Activated effector memory CD4-positive, alpha-beta T cell treated with anti-CD3 and anti-CD28 coated beads, Interleukin-2, amount 50 U/mL, for 16 hours (primary cell): ENCODE measurements around the gene PKDCC.
A peak's percentile ranks its signal among the peaks of the same experiment; 100 is the strongest.

Experiments used
- DNase-seq: peaks from one replicate; pipeline ENCODE4 v3.0.0-alpha.2; 2020

Gene PKDCC, protein sequence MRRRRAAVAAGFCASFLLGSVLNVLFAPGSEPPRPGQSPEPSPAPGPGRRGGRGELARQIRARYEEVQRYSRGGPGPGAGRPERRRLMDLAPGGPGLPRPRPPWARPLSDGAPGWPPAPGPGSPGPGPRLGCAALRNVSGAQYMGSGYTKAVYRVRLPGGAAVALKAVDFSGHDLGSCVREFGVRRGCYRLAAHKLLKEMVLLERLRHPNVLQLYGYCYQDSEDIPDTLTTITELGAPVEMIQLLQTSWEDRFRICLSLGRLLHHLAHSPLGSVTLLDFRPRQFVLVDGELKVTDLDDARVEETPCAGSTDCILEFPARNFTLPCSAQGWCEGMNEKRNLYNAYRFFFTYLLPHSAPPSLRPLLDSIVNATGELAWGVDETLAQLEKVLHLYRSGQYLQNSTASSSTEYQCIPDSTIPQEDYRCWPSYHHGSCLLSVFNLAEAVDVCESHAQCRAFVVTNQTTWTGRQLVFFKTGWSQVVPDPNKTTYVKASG

DNA sequence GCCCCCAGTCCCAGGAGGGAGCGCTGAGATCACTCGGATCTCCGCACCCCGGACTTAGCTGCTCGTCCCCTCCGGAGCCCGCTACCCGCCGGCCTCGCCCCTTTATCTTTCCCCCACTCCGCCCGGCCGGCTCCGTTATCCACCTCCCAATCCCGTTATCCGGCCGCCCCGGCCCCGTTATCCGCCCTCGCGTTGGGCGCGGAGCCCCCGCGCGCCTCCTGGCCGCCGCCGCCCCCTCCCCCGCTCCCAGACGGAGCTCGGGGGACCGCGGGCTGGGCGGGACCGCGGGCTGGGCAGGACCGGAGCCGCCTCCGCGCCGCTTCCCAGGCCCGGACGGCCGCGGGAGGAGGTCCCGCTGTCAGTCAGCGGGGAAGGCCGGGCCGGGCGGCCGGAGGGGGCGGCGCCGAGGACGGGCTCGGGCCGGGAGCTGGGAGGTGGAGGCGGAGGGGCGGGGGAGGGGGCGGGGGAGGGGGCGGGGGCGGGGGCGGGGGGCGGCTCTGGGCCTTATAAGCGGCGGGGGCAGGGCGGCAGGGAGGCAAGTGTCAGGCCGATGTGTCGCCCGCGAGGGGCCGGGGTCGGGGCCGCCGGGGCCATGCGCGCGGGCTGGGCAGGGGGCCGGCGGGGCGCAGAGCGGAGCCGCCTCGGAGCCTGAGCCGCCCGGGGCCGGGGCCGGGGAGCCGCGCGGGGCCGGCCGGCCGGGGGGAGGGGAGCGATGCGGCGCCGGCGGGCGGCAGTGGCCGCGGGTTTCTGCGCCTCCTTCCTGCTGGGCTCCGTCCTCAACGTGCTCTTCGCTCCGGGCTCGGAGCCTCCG lies at the start of gene PKDCC:
TSS of gene PKDCC (plus strand) at position 534 of the 811 bp plus-strand sequence. CDS start at position 713, 179 bp downstream.
- DNase-seq: peak; percentile 73

GRCh38 chr2:41998186-41999127 lies 49.4 kb upstream of the PKDCC start:
- no peak for DNase-seq

- no peak for DNase-seq
These were observed 48.7 kb upstream of the PKDCC start for GRCh38 chr2:41999128-41999480.

- no peak for DNase-seq
These were observed 48.1 kb upstream of the PKDCC start for GRCh38 chr2:41999592-42000281.

- DNase-seq: no peak
These were observed 46.1 kb upstream of the PKDCC start for GRCh38 chr2:42001711-42002201.

DNA sequence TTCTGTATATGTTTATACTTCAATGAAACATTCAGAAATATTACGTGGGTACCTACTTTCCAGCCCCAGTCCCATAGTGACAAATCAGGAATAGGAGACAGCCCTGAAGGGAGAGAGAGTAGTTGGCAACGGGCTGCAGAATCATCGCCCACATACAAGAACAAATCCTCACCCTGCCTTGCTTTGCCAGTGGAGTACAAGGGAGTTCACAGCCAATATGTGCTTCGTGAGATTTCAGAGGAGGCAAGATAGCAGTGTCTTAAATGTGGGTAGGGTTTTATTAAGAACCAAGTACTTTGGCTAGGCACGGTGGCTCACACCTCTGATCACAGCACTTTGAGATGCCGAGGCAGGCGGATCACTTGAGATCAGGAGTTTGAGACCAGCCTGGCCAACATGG lies 40.3 kb upstream of the PKDCC start:
- DNase-seq: no peak

DNA sequence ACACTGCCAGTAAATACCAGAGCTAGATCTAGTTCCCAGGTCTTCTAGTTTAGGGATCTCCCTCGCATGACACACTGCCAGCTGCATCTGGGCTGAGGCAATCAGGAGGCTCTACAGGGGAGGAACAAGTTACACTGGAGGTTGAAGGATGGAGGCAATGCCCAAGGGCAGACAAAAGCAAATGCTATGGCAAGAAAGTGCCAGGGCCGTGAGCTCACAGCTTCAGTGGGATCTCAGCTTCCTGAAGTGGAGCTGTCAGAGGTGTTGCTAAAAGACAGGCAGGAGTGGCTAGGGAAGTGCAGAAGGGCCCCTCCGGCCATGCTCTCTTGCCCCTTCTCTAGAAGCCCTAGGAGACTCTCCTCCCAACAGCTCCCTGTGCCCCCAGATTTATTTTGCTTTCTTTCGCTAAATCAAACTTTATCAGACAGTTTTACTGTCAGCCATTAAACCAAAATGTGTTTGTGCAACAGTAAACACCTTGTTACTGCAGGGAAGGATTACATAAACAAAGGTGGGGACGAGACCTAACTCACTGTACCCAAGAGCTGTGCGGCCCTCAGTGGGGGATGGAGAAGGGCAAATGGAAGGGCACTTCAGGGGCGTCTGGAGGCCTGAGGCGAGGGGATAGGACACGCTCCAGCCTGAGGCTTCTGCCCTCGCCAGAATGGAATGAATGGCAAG lies 39.4 kb upstream of the PKDCC start:
- DNase-seq: no peak

DNA sequence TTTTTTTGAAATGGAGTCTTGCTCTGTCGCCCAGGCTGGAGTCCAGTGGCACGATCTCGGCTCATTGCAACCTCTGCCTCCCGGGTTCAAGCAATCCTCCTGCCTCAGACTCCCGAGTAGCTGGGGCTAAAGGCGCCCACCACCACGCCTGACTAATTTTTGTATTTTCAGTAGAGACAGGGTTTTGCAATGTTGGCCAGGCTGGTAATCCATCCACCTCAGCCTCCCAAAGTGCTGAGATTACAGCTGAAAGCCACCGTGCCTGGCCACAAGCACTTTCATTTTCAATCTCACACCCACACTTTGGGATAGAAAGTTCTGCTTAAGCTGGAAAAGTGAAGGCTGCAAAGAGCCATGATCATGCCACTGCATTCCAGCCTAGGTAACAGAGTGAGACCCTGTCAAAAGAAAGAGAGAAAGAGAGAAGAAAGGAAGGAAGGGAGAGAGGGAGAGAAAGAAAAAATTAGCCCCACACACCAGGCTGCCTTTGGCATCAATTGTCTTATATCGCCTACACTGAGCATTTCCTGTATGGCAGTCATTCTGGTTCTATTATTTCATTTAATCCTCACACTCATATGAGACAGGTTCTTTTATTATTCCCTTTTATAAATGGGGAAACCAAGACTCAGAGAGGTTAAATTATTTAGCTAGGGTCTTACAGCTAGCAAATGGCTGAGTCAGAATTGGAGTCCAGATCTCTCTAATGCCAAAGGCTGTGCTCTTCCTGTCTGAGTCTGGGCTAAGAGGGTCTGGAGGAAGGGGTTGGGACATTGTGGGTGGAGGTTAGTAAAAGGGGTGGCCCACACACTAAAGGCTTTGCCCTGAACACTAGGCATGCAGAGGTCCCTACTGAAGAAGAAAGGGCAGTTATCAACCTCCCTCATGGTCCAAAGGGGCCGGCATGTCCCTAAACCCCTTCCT lies 37.9 kb upstream of the PKDCC start:
- no peak for DNase-seq

DNA sequence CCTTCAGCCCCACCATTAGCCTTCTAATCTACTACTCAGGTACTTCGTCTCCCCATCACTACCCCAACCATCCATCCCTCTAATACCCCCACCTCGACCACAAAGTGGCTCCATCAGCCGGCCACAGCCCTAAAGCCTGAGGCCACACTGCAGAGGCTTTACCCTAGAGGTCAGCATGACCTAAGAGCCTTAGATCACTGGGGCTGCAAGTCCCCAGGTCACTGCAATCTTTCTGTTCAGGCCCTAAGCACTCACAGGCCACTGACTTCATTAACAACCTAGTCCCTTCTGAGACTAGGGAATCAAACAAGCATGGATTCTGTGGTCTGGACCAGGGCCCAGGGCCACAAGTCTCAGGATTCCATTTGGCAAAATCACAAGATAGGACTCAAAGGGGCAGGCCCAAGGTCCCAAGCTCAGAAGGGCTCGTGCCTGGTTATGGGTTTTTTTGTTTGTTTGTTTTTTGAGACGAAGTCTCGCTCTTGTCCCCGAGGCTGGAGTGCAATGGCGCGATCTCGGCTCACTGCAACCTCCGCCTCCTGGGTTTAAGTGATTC lies 37.0 kb upstream of the PKDCC start:
- no peak for DNase-seq

GRCh38 chr2:42012137-42012536 lies 35.7 kb upstream of the PKDCC start:
- DNase-seq: no peak

DNA sequence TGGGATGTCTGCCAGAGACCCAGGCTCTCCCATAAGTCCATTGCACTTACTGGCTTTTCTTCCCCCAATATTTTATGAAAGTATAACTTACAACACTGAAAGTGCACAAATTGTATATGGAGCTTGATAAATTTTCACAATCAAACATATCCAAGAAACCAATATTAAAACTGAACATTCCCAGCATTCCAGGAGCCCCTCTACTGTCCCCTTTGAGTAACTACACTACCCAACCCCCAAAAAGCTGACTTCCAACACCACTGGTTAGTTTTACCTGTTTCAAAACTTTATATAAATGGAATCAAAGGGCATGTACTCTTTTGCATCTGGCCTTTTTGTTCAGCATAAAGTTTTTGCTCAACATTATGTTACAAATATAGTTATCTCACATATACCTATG lies 35.2 kb upstream of the PKDCC start:
- DNase-seq: no peak

DNA sequence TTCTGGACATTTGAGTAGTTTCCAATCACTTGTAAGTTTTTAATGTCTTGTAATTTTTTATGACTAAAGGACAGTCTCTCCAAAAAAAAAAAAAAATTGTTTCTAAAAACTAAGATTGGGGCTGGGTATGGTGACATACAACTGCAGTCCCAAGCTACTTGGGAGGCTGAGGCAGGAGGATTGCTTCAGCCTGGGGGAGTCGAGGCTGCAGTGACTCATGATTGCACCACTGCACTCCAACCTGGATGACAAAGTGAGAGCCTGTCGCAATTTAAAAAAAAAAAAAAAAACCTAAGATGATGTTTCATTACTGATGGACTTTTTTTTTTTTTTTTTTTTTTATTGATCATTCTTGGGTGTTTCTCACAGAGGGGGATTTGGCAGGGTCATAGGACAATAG lies 34.4 kb upstream of the PKDCC start:
- no peak for DNase-seq

DNA sequence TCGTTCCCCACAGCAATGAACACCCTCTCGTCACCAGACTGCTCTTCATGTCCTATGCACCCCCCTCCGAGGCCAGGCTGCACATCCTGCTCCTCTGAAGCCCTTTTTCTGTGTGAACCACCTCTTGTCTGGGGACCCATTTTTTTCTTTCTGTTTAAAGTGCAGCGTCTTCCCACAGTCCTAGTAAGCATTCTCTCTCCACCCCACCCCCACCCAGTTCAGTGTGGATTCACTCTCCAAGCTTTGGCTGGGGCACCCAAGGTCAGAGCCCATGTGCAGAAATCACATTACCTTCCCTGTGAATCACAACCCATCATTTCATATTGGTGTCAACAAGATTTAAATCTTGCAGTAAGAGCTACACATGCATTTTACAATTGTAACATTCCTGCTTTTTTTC lies 26.4 kb upstream of the PKDCC start:
- DNase-seq: no peak

- no peak for DNase-seq
These were observed 22.7 kb upstream of the PKDCC start for GRCh38 chr2:42025151-42025582.

- no peak for DNase-seq
These were observed 21.5 kb upstream of the PKDCC start for GRCh38 chr2:42026272-42026671.

DNA sequence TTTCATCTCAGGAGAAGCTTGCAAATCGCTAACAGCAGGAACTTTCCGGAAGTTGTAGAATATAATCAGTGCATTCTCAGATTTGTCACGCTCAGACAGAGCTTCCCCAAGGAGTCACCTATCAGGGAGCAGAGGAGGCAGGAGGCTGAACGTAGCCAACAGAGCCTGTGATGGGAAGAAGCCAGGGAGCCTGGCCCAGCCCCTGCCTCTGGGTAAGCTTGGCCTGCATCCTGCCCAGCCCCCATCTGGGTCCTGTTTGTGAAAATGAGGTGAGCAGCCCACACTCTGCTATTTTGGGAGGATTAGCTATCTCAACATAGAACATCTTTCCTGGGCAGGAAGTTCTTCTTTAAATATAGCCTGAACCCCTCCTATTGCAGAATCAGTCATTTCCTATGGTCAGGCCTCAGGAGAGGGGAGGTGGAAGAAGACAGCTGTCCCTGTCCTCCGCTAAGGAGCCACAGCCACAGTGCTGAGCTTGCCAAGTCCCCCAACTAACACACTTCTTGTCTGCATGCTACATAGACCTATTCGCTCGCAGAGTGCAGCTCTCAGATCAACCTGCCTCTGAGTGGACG lies 19.2 kb upstream of the PKDCC start:
- DNase-seq: no peak

DNA sequence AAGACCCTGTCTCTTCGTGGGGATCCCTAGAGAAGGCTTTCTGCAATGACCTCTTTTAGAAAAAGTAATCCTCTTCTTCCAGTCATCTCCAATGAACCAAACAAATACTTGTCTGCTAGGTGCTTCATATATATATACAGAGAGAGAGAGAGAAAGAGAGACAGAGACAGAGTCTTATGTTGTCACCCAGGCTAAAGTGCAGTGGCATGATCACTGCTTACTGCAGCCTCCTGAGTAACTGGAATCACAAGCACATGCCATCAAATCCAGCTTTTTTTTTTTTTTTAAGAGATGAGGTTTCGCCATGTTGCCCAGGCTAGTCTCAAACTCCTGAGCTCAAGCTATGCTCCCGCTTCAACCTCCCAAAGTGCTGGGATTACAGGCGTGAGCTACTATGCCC lies 18.6 kb upstream of the PKDCC start:
- DNase-seq: no peak

DNA sequence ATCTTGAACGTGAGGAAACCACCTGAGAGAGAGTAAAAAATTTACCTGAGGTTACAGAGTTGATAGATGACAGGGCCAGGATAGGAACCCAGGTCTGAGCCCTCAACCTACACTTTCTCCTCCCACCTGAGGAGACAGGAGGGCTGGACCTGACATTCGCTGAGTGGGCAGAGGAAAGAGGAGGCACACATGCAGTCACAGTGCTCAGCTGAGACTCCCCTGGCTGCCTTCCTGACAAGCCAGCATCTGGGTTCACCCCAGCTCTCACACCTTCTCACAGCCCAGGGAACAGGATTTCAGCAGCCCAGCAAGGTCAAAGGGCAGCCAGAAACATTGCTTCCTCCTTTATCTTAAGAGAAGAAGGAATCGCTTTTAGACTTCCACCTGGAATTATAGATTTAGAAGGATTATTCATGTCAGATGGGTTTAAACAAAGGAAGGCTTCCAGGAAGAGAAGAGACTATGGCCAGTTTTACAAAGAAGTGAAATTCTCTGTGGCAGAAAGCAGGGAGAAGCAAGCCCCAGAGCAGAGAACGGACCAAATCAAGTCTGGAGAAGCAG lies 18.1 kb upstream of the PKDCC start:
- DNase-seq: no peak

DNA sequence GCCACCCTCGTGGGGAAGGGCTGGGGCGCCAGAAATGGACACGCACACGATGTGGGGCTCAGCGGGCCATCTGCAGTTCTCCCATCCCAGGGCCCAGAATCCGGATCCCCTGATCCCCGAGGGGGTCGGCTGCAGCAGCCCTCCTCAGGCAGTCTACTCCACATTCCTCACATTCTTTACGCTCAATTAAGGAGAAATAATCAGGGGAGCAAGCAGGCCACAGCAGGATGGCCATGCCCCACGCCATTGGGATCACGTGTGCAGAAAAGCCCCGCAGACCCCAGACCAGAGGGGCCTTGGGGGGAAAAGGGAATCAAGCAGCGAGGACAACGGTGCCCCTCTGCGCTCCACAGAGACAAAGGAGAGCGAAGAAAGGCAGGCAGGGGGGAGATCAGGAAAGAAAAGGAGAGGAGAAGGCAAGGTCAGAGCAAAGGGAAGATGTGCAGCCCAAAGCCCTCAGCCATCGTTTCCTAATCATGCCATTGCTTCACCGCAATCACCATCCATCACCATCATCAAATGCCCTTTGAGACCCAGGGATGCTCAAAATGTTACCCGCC lies 17.5 kb upstream of the PKDCC start:
- DNase-seq: no peak
